Karpas-422 (cell line): ENCODE results near the gene RTN4RL1. TPM values are rescaled to one million over a fixed set of nuclear protein-coding genes. Genes with fewer than 3 reads are reported as not detected.
"Not testable (repeated sequence)": the region's sequence is repeated elsewhere in the genome, so short reads cannot be mapped to it uniquely, and the experiment has no call there.

Experiments used
- DNase-seq: peaks from one replicate; pipeline ENCODE4 v3.0.0-alpha.2; 2015
- H2AFZ ChIP-seq: fragments of 200-600 bp; sonication (generic); 2 replicates; pipeline ENCODE4 v1.6.1; 2014; ENCODE audit warnings: antibody characterized with exemption, low read length, mixed read lengths
- H3K27ac ChIP-seq: fragments of 200-600 bp; sonication (generic); 2 replicates; pipeline ENCODE4 v1.5.1; 2014; ENCODE audit warnings: mild to moderate bottlenecking, low read length, moderate library complexity
- H3K27me3 ChIP-seq: fragments of 200-600 bp; sonication (generic); 2 replicates; pipeline ENCODE4 v1.6.1; 2014; ENCODE audit warnings: low read length, mixed read lengths
- H3K36me3 ChIP-seq: fragments of 200-600 bp; sonication (generic); 2 replicates; pipeline ENCODE4 v1.6.1; 2014; ENCODE audit warnings: low read length, mixed read lengths; ENCODE audit not compliant: insufficient read depth
- H3K4me1 ChIP-seq: fragments of 200-600 bp; sonication (generic); 2 replicates; pipeline ENCODE4 v1.6.1; 2014; ENCODE audit warnings: mild to moderate bottlenecking, low read length, mixed read lengths
- H3K4me2 ChIP-seq: fragments of 200-600 bp; sonication (generic); 2 replicates; pipeline ENCODE4 v1.6.1; 2014; ENCODE audit warnings: low read length, low read depth, mild to moderate bottlenecking; ENCODE audit not compliant: poor library complexity, severe bottlenecking
- H3K4me3 ChIP-seq: fragments of 200-600 bp; sonication (generic); 2 replicates; pipeline ENCODE4 v1.5.1; 2014; ENCODE audit warnings: mild to moderate bottlenecking, antibody characterized with exemption, low read length, mixed read lengths
- H3K79me2 ChIP-seq: fragments of 200-600 bp; sonication (generic); 2 replicates; pipeline ENCODE4 v1.6.1; 2014; ENCODE audit warnings: mild to moderate bottlenecking, low read length, mixed read lengths
- H3K9ac ChIP-seq: fragments of 200-600 bp; sonication (generic); 2 replicates; pipeline ENCODE4 v1.6.0; 2014; ENCODE audit warnings: low read length
- H3K9me2 ChIP-seq: fragments of 200-600 bp; sonication (generic), shearing (Covaris generic); replicated peaks from 2 replicates; pipeline ENCODE4 v1.6.0; 2014; ENCODE audit warnings: mild to moderate bottlenecking, low read length, moderate library complexity; ENCODE audit not compliant: insufficient read depth
- H3K9me3 ChIP-seq: fragments of 300-700, 200-600 bp; sonication (generic); 2 replicates; pipeline ENCODE4 v1.6.1; 2014; ENCODE audit warnings: low read length, mixed read lengths
- H4K20me1 ChIP-seq: fragments of 200-600 bp; sonication (generic); 2 replicates; pipeline ENCODE4 v1.6.1; 2014; ENCODE audit warnings: mild to moderate bottlenecking, antibody characterized with exemption, low read length, low read depth; ENCODE audit not compliant: insufficient read depth
- total RNA-seq: library from RNA; depleted of rRNA; stranded (reverse); fragments of >200 nt; shearing (Covaris generic); gene quantifications from 2 replicates; pipeline ENCODE4 v1.2.3, GENCODE V29; 2014; ENCODE audit warnings: low replicate concordance

RTN4RL1 gene
- total RNA-seq, 1 experiment from 2014 or later, result 0.30 TPM

DNA sequence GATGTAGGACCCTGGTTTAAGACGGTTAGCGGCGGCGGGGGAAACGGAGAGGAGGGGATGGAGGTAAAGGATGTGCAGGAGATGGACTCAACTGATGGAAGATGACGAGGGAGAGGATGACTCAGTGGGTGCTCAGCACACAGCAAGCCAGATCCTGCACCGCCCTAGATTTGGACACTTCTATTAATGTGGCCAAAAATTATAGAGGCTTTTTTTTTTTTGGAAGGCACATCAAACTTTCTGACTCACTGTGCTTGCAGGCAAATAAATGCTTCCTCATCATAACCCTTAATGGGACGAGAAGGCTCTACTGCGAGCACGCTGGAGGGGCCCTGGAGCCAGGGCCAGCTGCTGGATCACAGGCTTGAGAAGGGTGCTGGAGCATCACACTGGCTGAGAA, 36.0 kb downstream of the RTN4RL1 start:
- no peak overlapping the region for H3K4me3 ChIP-seq
- no peaks in the 10 kb centered on the region for H3K79me2 ChIP-seq
- DNase-seq, result no peak
- no peak overlapping the region for H3K9ac ChIP-seq
- H3K4me1 ChIP-seq, result no peaks in the 10 kb centered on the region
- H3K36me3 ChIP-seq, result no peaks in the 10 kb centered on the region
- H2AFZ ChIP-seq, result no peak overlapping the region
- H4K20me1 ChIP-seq, result no peaks in the 10 kb centered on the region
- H3K27ac ChIP-seq, result no peak overlapping the region
- H3K9me2 ChIP-seq, result no peaks in the 10 kb centered on the region
- H3K27me3 ChIP-seq, result no peaks in the 10 kb centered on the region
- no peaks in the 10 kb centered on the region for H3K9me3 ChIP-seq
- no peak overlapping the region for H3K4me2 ChIP-seq

DNA sequence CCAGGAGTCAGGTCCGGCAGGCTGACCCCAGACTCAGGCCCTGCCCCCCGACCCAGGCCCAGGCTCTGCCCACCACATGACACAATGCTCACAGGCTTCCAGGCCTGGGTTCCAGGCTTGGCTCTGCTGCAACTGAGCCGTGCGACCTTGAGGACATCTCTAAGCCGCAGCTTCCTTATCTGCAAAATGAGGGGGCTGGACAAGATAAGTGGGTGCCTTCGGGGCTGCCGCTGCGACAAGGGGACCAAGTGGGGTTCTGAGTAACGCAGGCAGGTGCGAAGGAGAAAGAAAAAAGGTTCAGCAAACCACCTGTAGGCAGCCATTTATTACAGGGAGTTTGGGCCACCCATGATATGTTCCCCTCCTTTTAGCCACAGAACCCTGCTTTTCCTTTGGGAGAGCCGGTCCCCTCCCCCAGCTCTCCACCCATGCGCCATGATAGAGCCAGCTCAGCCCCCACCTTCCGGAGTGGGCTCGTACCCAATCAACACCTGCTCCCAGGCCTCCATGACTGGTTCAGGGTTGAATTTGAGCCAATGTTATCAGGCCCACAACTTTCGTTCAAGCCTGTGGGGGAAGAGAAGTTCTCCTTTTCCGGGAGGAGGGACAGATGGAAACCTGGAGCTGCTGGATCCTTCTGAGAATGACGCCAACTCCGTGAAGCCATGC, 38.2 kb downstream of the RTN4RL1 start:
- H3K27me3 ChIP-seq, result no peaks in the 10 kb centered on the region
- no peak overlapping the region for H3K4me2 ChIP-seq
- no peak overlapping the region for H3K9ac ChIP-seq
- no peaks in the 10 kb centered on the region for H3K79me2 ChIP-seq
- H3K36me3 ChIP-seq, result no peaks in the 10 kb centered on the region
- H3K4me3 ChIP-seq, result no peak overlapping the region
- H3K4me1 ChIP-seq, result no peaks in the 10 kb centered on the region
- no peaks in the 10 kb centered on the region for H4K20me1 ChIP-seq
- no peak overlapping the region for H3K27ac ChIP-seq
- H3K9me2 ChIP-seq, result no peaks in the 10 kb centered on the region
- no peak overlapping the region for H2AFZ ChIP-seq
- H3K9me3 ChIP-seq, result no peaks in the 10 kb centered on the region
- no peak for DNase-seq

GRCh38 chr17:1985686-1986085, 39.4 kb downstream of the RTN4RL1 start:
- no peak overlapping the region for H2AFZ ChIP-seq
- DNase-seq, result no peak
- no peaks in the 10 kb centered on the region for H3K36me3 ChIP-seq
- H3K4me1 ChIP-seq, result no peaks in the 10 kb centered on the region
- no peak overlapping the region for H3K27ac ChIP-seq
- H3K9me3 ChIP-seq, result no peaks in the 10 kb centered on the region
- H4K20me1 ChIP-seq, result no peaks in the 10 kb centered on the region
- H3K9me2 ChIP-seq, result no peaks in the 10 kb centered on the region
- H3K4me3 ChIP-seq, result no peak overlapping the region
- no peak overlapping the region for H3K4me2 ChIP-seq
- no peak overlapping the region for H3K9ac ChIP-seq
- no peaks in the 10 kb centered on the region for H3K79me2 ChIP-seq
- H3K27me3 ChIP-seq, result no peaks in the 10 kb centered on the region

DNA sequence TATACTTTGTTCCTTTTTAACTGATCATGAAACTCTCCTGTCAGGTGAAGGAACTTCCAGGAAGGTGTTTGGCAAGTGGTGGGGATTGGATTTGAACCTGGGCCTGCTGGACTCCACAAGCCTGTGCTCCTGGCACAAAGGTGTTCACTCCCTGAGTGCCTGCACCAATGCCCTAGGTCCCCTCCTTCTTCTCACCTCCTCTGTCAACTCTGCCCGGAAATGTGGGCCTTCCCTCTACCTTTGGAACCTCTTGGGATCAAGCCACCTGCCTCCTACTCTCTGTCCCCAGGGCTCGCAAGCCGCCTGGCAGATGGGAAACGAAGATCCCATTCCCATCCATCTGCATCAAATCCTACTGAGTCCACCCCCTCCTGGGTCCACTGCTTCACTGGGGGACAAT, 40.0 kb downstream of the RTN4RL1 start:
- no peak overlapping the region for H3K4me3 ChIP-seq
- no peaks in the 10 kb centered on the region for H3K27me3 ChIP-seq
- no peaks in the 10 kb centered on the region for H3K79me2 ChIP-seq
- H2AFZ ChIP-seq, result no peak overlapping the region
- H3K27ac ChIP-seq, result no peak overlapping the region
- H3K4me1 ChIP-seq, result no peaks in the 10 kb centered on the region
- H4K20me1 ChIP-seq, result no peaks in the 10 kb centered on the region
- H3K4me2 ChIP-seq, result no peak overlapping the region
- H3K9me3 ChIP-seq, result no peaks in the 10 kb centered on the region
- no peak for DNase-seq
- no peaks in the 10 kb centered on the region for H3K9me2 ChIP-seq
- no peaks in the 10 kb centered on the region for H3K36me3 ChIP-seq
- H3K9ac ChIP-seq, result no peak overlapping the region

DNA sequence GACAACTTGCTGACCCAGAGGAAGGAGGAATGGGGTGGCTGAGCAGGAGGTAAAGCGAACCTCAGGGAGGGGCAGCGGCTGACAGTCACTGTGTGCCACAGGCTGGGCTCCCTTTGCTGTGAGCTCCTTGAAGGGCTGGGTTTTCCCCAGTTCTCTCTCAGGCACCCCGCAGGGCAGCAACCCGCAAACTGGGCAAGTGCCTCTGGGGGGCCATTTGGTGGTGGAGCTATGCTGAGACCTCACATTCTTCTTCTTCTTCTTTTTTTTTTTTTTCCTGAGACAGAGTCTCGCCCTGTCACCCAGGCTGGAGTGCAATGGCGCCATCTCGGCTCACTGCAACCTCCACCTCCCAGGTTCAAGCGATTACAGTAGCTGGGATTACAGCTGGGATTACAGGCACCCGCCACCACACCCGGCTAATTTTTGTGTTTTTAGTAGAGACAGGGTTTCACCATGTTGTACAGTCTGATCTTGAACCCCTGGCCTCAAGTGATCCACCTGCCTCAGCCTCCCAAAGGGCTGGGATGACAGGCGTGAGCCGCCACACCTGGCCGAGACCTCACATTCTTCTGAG, 42.3 kb downstream of the RTN4RL1 start:
- not testable (repeated sequence) for H4K20me1 ChIP-seq, H3K27ac ChIP-seq, DNase-seq, H3K9me3 ChIP-seq, H3K9ac ChIP-seq, H3K4me2 ChIP-seq, H3K4me3 ChIP-seq, H3K36me3 ChIP-seq, H3K27me3 ChIP-seq, H2AFZ ChIP-seq, H3K9me2 ChIP-seq, H3K79me2 ChIP-seq, H3K4me1 ChIP-seq

DNA sequence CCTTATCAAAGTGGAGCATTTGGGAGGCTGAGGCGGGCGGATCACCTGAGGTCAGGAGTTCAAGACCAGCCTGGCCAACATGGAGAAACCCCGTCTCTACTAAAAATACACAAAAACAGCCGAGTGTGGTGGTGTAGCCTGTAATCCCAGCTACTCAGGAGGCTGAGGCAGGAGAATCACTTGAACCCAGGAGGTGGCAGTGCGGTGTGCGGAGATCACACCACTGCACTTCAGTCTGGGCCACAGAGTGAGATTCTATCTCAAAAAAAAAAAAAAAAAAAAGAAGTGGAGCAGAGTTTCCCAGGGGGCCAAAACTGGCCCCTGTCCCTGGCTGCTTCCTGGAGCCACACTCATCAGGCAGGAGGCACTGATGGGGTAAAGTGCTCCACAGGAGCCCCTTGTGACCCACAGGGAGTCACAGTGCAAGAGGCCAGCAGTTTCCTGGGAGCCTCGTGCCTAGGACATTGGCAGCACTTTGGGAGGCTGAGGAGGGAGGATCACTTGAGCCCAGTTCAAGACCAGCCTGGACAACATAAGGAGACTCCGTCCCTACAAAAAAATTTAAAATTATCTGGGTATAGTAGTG, 44.4 kb downstream of the RTN4RL1 start:
- Histone ChIP-seq H3K36me3 (no peaks in the 10 kb centered on the region), H3K79me2 (no peaks in the 10 kb centered on the region), H3K4me3 (no peak overlapping the region), H2AFZ (no peak overlapping the region), H3K9me3 (no peaks in the 10 kb centered on the region), H4K20me1 (no peaks in the 10 kb centered on the region), H3K27me3 (no peaks in the 10 kb centered on the region), H3K27ac (no peak overlapping the region), H3K9ac (no peak overlapping the region), H3K9me2 (no peaks in the 10 kb centered on the region), H3K4me1 (peaks cover 3% of the 10 kb centered on the region; the same call in 1 of the 2 replicates), H3K4me2 (no peak overlapping the region)
- DNase-seq, result no peak

GRCh38 chr17:1979182-1979985, 45.8 kb downstream of the RTN4RL1 start:
- H3K27me3 ChIP-seq, result no peaks in the 10 kb centered on the region
- DNase-seq, result no peak
- no peak overlapping the region for H2AFZ ChIP-seq
- no peak overlapping the region for H3K4me2 ChIP-seq
- no peak overlapping the region for H3K4me3 ChIP-seq
- no peaks in the 10 kb centered on the region for H3K9me3 ChIP-seq
- H3K27ac ChIP-seq, result no peak overlapping the region
- no peaks in the 10 kb centered on the region for H3K9me2 ChIP-seq
- peaks cover 3% of the 10 kb centered on the region; the same call in 1 of the 2 replicates for H3K4me1 ChIP-seq
- H3K36me3 ChIP-seq, result no peaks in the 10 kb centered on the region
- H4K20me1 ChIP-seq, result no peaks in the 10 kb centered on the region
- no peak overlapping the region for H3K9ac ChIP-seq
- no peaks in the 10 kb centered on the region for H3K79me2 ChIP-seq

DNA sequence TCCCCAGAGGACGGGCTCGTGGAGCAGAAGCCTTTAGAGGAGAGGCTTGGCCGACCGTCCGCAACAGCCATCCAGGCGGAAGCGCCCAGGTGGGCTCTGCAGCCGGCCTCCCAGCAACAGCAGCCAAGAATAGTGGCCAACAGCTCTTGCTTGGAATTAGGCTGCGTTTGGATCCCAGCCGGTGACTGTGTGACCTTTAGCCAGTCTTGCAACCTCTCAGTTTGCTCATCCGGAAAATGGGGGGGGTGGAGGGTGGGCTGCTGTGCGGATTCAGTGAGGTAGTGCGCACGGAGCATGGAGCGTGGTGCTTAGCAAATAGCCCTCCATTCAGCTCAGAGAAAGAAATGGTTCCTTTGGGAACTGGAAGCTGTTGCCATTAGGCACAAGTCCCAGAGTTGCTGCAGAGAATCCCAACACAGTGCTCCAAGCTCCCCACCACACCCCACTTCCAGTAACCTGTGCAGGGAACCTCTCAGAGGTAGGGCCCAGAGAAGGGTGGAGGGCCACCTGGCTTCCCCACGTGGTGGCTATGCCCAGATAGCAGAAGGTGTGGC, 46.7 kb downstream of the RTN4RL1 start:
- Histone ChIP-seq H3K4me3 (no peak overlapping the region), H3K27ac (no peak overlapping the region), H3K36me3 (no peaks in the 10 kb centered on the region), H3K27me3 (no peaks in the 10 kb centered on the region), H3K4me2 (no peak overlapping the region), H4K20me1 (no peaks in the 10 kb centered on the region), H2AFZ (no peak overlapping the region), H3K79me2 (no peaks in the 10 kb centered on the region), H3K9me2 (no peaks in the 10 kb centered on the region), H3K9ac (no peak overlapping the region), H3K9me3 (no peaks in the 10 kb centered on the region), H3K4me1 (peaks cover 3% of the 10 kb centered on the region; the same call in 1 of the 2 replicates)
- DNase-seq, result no peak
